HepG2 (cell line): ENCODE data around the gene RTN4RL2. TPM values are rescaled to one million over a fixed set of nuclear protein-coding genes. Genes with fewer than 3 reads are reported as not detected.

Source experiments
- ETS1 ChIP-seq: sonication (generic); formaldehyde crosslinking; IDR thresholded peaks from 2 replicates; pipeline ENCODE4 v1.4.0; 2020; ENCODE audit warnings: missing genetic modification reagents
- FOXP4 ChIP-seq: sonication (generic); formaldehyde crosslinking; IDR thresholded peaks from 2 replicates; pipeline ENCODE4 v1.4.0; 2020; ENCODE audit warnings: missing genetic modification reagents
- HOXA9 ChIP-seq: sonication (generic); formaldehyde crosslinking; IDR thresholded peaks from 2 replicates; pipeline ENCODE4 v1.8.1; 2022; ENCODE audit warnings: missing genetic modification reagents, mild to moderate bottlenecking, moderate library complexity, borderline replicate concordance
- KAT7 ChIP-seq: IDR thresholded peaks from 2 replicates; pipeline ENCODE4 v1.6.1; 2018; ENCODE audit warnings: borderline replicate concordance, missing compliant biosample characterization
- KDM3A ChIP-seq: IDR thresholded peaks from 2 replicates; pipeline ENCODE4 v1.6.1; 2018; ENCODE audit warnings: low read depth, missing compliant biosample characterization
- MED13 ChIP-seq: sonication (generic); formaldehyde crosslinking; IDR thresholded peaks from 2 replicates; pipeline ENCODE4 v1.5.0; 2020; ENCODE audit warnings: missing genetic modification reagents
- MEIS2 ChIP-seq: sonication (generic); formaldehyde crosslinking; IDR thresholded peaks from 2 replicates; pipeline ENCODE4 v1.9.0; 2021; ENCODE audit warnings: mild to moderate bottlenecking, missing genetic modification reagents
- MYNN ChIP-seq: sonication (generic); formaldehyde crosslinking; IDR thresholded peaks from 2 replicates; pipeline ENCODE4 v1.4.0; 2020; ENCODE audit warnings: mild to moderate bottlenecking, low read depth, missing genetic modification reagents
- PHF8 ChIP-seq: sonication (generic); formaldehyde crosslinking; IDR thresholded peaks from 2 replicates; pipeline ENCODE4 v1.5.0; 2020; ENCODE audit warnings: missing genetic modification reagents
- TAF1 ChIP-seq: sonication (generic); formaldehyde crosslinking; IDR thresholded peaks from 2 replicates; pipeline ENCODE4 v1.4.0; 2020; ENCODE audit warnings: missing genetic modification reagents
- ZBTB38 ChIP-seq: sonication (generic); formaldehyde crosslinking; IDR thresholded peaks from 2 replicates; pipeline ENCODE4 v1.5.1; 2020; ENCODE audit warnings: mild to moderate bottlenecking, missing genetic modification reagents
- ZFP82 ChIP-seq: sonication (generic); formaldehyde crosslinking; IDR thresholded peaks from 2 replicates; pipeline ENCODE4 v1.5.1; 2020; ENCODE audit warnings: mild to moderate bottlenecking, missing genetic modification reagents, borderline replicate concordance
- ZNF101 ChIP-seq: sonication (generic); formaldehyde crosslinking; IDR thresholded peaks from 2 replicates; pipeline ENCODE4 v1.4.0; 2020; ENCODE audit warnings: mild to moderate bottlenecking, low read depth, missing genetic modification reagents, borderline replicate concordance
- ZNF142 ChIP-seq: sonication (generic); formaldehyde crosslinking; IDR thresholded peaks from 2 replicates; pipeline ENCODE4 v1.4.0; 2020; ENCODE audit warnings: missing genetic modification reagents
- ZNF552 ChIP-seq: sonication (generic); formaldehyde crosslinking; IDR thresholded peaks from 2 replicates; pipeline ENCODE4 v1.9.0; 2022; ENCODE audit warnings: missing genetic modification reagents, mild to moderate bottlenecking, borderline replicate concordance
- ZNF574 ChIP-seq: sonication (generic); formaldehyde crosslinking; IDR thresholded peaks from 2 replicates; pipeline ENCODE4 v1.4.0; 2020; ENCODE audit warnings: missing genetic modification reagents
- ZNF615 ChIP-seq: sonication (generic); formaldehyde crosslinking; IDR thresholded peaks from 2 replicates; pipeline ENCODE4 v1.5.0; 2020; ENCODE audit warnings: mild to moderate bottlenecking, missing genetic modification reagents, borderline replicate concordance
- polyA plus RNA-seq, 8 experiments: library from polyadenylated mRNA; depleted of rRNA in 3 of 8; stranded (reverse) in 7 of 8; unstranded in 1 of 8; fragments of >200 nt; fragmentation: Illumina TruSeq in 4 of 8; extraction: Trizol in 4 of 8; gene quantifications; 2 replicates each; pipeline versions ENCODE4 v1.2.1 to v1.2.3, GENCODE V29; 2011 to 2016; ENCODE audit warnings: low read depth in 4 of 8, missing spikeins in 1 of 8, mixed read lengths in 1 of 8; ENCODE audit not compliant: insufficient read depth in 1 of 8
- total RNA-seq, 5 experiments: library from RNA; depleted of rRNA; stranded (reverse); fragments of >200 nt; fragmentation: Illumina TruSeq; extraction: Trizol; gene quantifications; 2 replicates each; pipeline ENCODE4 v1.2.3, GENCODE V29; 2016; ENCODE audit warnings: low read depth in 1 of 5

RTN4RL2 gene
- total and polyA plus RNA-seq, 2 of the 13 experiments (the other 11 are each of a cell fraction or from before 2014, with no cell fraction given) = 1.3 to 4.3 TPM

GRCh38 chr11:57514538-57515331, 54.4 kb downstream of the RTN4RL2 start (continued):
- TF ChIP-seq ZNF101 (CRISPR knock-in tag) (0 out of 2 replicates have a peak, but pooled peaks have one; percentile 45), ZFP82 (no peak), TAF1 (CRISPR knock-in tag) (peak; percentile 55; the same call in 1 of the 2 replicates), PHF8 (peak; percentile 62; the same call in 1 of the 2 replicates), ZNF142 (CRISPR knock-in tag) (no peak), ZNF574 (CRISPR knock-in tag) (peak; percentile 69), MED13 (CRISPR knock-in tag) (no peak), KDM3A (CRISPR knock-in tag) (peak; percentile 79; the same call in 1 of the 2 replicates), MYNN (CRISPR knock-in tag) (no peak), KAT7 (no peak), FOXP4 (CRISPR knock-in tag) (peak; percentile 63; the same call in 1 of the 2 replicates), ZBTB38 (CRISPR knock-in tag) (peak; percentile 44; the same call in 1 of the 2 replicates), HOXA9 (CRISPR knock-in tag) (no peak), ZNF615 (CRISPR knock-in tag) (no peak), ETS1 (CRISPR knock-in tag) (no peak), ZNF552 (0 out of 2 replicates have a peak, but pooled peaks have one; percentile 6), MEIS2 (CRISPR knock-in tag) (no peak)
